B cell (primary cell): Measurements from ENCODE around the gene DDX21. TPM values are rescaled to one million over a fixed set of nuclear protein-coding genes. Genes with fewer than 3 reads are reported as not detected.

Experiments used
- ATAC-seq: fragments of 200-7000 bp; cut with Tn5 transposase; one replicate; pipeline ENCODE4 v1.10.0; 2021; ENCODE audit warnings: low read depth, mild to moderate bottlenecking, moderate number of reproducible peaks, moderate library complexity
- CTCF ChIA-PET: fragments of 350-600 bp; sonication (Branson Sonifier 250); formaldehyde crosslinking; loops from one replicate; lab custom pipeline; 2021; ENCODE audit warnings: antibody characterized with exemption, inconsistent platforms; lab: Charles Lee
- POLR2A ChIA-PET: fragments of 350-600 bp; sonication (Branson Sonifier 250); formaldehyde crosslinking; loops from one replicate; lab custom pipeline; 2021; ENCODE audit warnings: antibody characterized with exemption; lab: Charles Lee
- DNase-seq: peaks from one replicate; pipeline ENCODE4 v3.0.0; 2013
- H2AFZ ChIP-seq: 2 replicates; pipeline ENCODE4 v1.6.1; 2012; ENCODE audit warnings: mild to moderate bottlenecking, low read depth, low read length; ENCODE audit not compliant: insufficient read depth, poor library complexity, severe bottlenecking
- H3K27ac ChIP-seq, 2 donors: 1 replicate in 1 of 2; 2 replicates in 1 of 2; pipeline ENCODE4 v1.5.1; 2012 to 2013; ENCODE audit warnings: low read length in 2 of 2, mild to moderate bottlenecking in 2 of 2, moderate library complexity in 1 of 2
- H3K27me3 ChIP-seq, 4 experiments: fragments of 200-600 bp in 1 of 4; sonication (generic) in 1 of 4; replicated peaks in 1 of 4; 1 replicate in 2 of 4; 2 replicates in 2 of 4; pipeline versions ENCODE4 v1.6.1 to v1.7.0; 2013 to 2016; ENCODE audit warnings: low read length in 3 of 4, mild to moderate bottlenecking in 2 of 4, mixed read lengths in 1 of 4, moderate library complexity in 1 of 4; ENCODE audit not compliant: insufficient read depth in 4 of 4, control insufficient read depth in 3 of 4; ENCODE audit errors: control extremely low read depth in 1 of 4
- H3K36me3 ChIP-seq, 2 experiments: replicated peaks in 1 of 2; 1 replicate in 1 of 2; 2 replicates in 1 of 2; pipeline versions ENCODE4 v1.6.1 to v1.7.1; 2013; ENCODE audit warnings: low read length in 1 of 2; ENCODE audit not compliant: insufficient read depth in 2 of 2, control insufficient read depth in 1 of 2; ENCODE audit errors: control extremely low read depth in 1 of 2, extremely low read depth in 1 of 2
- H3K4me1 ChIP-seq, 2 donors: fragments of 200-600 bp in 1 of 2; sonication (generic) in 1 of 2; 1 replicate in 1 of 2; 2 replicates in 1 of 2; pipeline versions ENCODE4 v1.5.1 to v1.6.1; 2013 to 2017; ENCODE audit warnings: low read length in 2 of 2; ENCODE audit not compliant: control insufficient read depth in 2 of 2, insufficient read depth in 2 of 2
- H3K4me2 ChIP-seq: replicated peaks from 2 replicates; pipeline ENCODE3; 2012; ENCODE audit warnings: mild to moderate bottlenecking, low read depth, low read length; ENCODE audit not compliant: poor library complexity, severe bottlenecking
- H3K4me3 ChIP-seq, 5 experiments: fragments of 200-600 bp in 1 of 5; sonication (generic) in 1 of 5; 1 replicate in 3 of 5; 2 replicates in 2 of 5; pipeline versions ENCODE4 v1.5.1 to v1.7.0; 2011 to 2016; ENCODE audit warnings: low read length in 4 of 5, mild to moderate bottlenecking in 4 of 5, low read depth in 2 of 5, control low read depth in 1 of 5, moderate library complexity in 1 of 5; ENCODE audit not compliant: insufficient read depth in 1 of 5; ENCODE audit errors: control extremely low read depth in 1 of 5, extremely low read depth in 1 of 5
- H3K79me2 ChIP-seq: fragments of 200-600 bp; sonication (generic); one replicate; pipeline ENCODE4 v1.6.0; 2016; ENCODE audit warnings: low read length; ENCODE audit not compliant: control insufficient read depth, insufficient read depth
- H3K9ac ChIP-seq: fragments of 200-600 bp; sonication (generic); 2 replicates; pipeline ENCODE4 v1.6.1; 2017; ENCODE audit warnings: mild to moderate bottlenecking, low read length, moderate library complexity
- H3K9me3 ChIP-seq, 3 donors: one replicate each; pipeline versions ENCODE4 v1.6.1 to v1.7.1; 2013; ENCODE audit warnings: low read length in 2 of 3; ENCODE audit not compliant: control insufficient read depth in 2 of 3, insufficient read depth in 1 of 3; ENCODE audit errors: control extremely low read depth in 1 of 3
- H4K20me1 ChIP-seq: 2 replicates; pipeline ENCODE4 v1.6.0; 2012; ENCODE audit warnings: mild to moderate bottlenecking, low read length; ENCODE audit not compliant: insufficient read depth, control insufficient read depth, poor library complexity, severe bottlenecking
- H3K27ac Mint-ChIP-seq: one replicate; pipeline ENCODE4 v1.8.0; 2021; ENCODE audit warnings: mixed read lengths
- H3K27me3 Mint-ChIP-seq: one replicate; pipeline ENCODE4 v1.8.0; 2021; ENCODE audit warnings: mixed read lengths
- H3K4me1 Mint-ChIP-seq: one replicate; pipeline ENCODE4 v1.8.0; 2021; ENCODE audit warnings: mixed read lengths
- H3K4me3 Mint-ChIP-seq: one replicate; pipeline ENCODE4 v1.8.0; 2021; ENCODE audit warnings: mixed read lengths
- H3K9me3 Mint-ChIP-seq: one replicate; pipeline ENCODE4 v1.8.0; 2022; ENCODE audit warnings: mixed read lengths; ENCODE audit not compliant: insufficient read depth
- CTCF ChIP-seq: fragments of 200-600 bp; IDR thresholded peaks from one replicate; pipeline ENCODE4 v1.8.0; 2022; ENCODE audit warnings: antibody characterized with exemption, mild to moderate bottlenecking
- EZH2 ChIP-seq: IDR thresholded peaks from 2 replicates; pipeline ENCODE4 v1.6.1; 2012; ENCODE audit warnings: borderline replicate concordance, low read depth, mild to moderate bottlenecking, moderate library complexity, low read length; ENCODE audit not compliant: insufficient read depth, poor library complexity, severe bottlenecking
- WGBS: methylation state at CpG from one replicate; pipeline ENCODE4 v1.1.5; 2013; ENCODE audit warnings: missing lambda C conversion rate; ENCODE audit not compliant: insufficient coverage; 5-methylcytosine and 5-hydroxymethylcytosine counted together
- intact Hi-C: fragments of 100-400 bp; cut with micrococcal nuclease; formaldehyde crosslinking; loops from one replicate; pipeline ENCODE4 v1.10.0; 2022
- polyA plus RNA-seq: library from polyadenylated mRNA; depleted of rRNA; stranded (reverse); fragments of >200 nt; gene quantifications from 2 replicates; pipeline ENCODE4 v1.2.3, GENCODE V29; 2012
- small RNA-seq: library from RNA; depleted of rRNA; stranded (forward); fragments of <200 nt; gene quantifications from one replicate; pipeline ENCODE3, GENCODE V24; 2012; ENCODE audit warnings: low replicate concordance, low read depth; ENCODE audit not compliant: insufficient read length
- total RNA-seq, 2 donors: library from RNA; stranded (reverse); fragments of 120-200 nt in 1 of 2; gene quantifications; 1 replicate in 1 of 2; 2 replicates in 1 of 2; pipeline versions ENCODE4 v1.2.3 to v1.2.4, GENCODE V29; 2013 to 2022

The DDX21 gene
- total and polyA plus RNA-seq, 2 donors (not counting 1 experiment from before 2014, with no cell fraction given): 17.8 to 43.5 TPM

- H3K4me1 ChIP-seq: no peaks in the 10 kb centered on the region
- no peaks in the 10 kb centered on the region for H4K20me1 ChIP-seq
- ChIA-PET CTCF (no interaction called here), POLR2A (no interaction called here)
- no peak overlapping the region for H3K27ac ChIP-seq
- H3K9ac ChIP-seq: no peak overlapping the region
- no peak for TF ChIP-seq CTCF
- no peak for TF ChIP-seq EZH2
- no peaks in the 10 kb centered on the region for H3K9me3 ChIP-seq
- H3K4me1 Mint-ChIP-seq: no peaks in the 10 kb centered on the region
- DNase-seq (no peak), ATAC-seq (no peak)
- no peaks in the 10 kb centered on the region for H3K9me3 Mint-ChIP-seq
- no peak overlapping the region for H3K4me2 ChIP-seq
- peaks cover 7% of the 10 kb centered on the region for H3K27me3 Mint-ChIP-seq
- no peak overlapping the region for H3K4me3 ChIP-seq
- no peak overlapping the region for H2AFZ ChIP-seq
- intact Hi-C loops: no loop called here
- WGBS: no CpG with 5 or more reads among the region's 4 CpGs
- H3K4me3 Mint-ChIP-seq: no peak overlapping the region
- H3K79me2 ChIP-seq: no peaks in the 10 kb centered on the region
- H3K36me3 ChIP-seq: no peaks in the 10 kb centered on the region
- H3K27me3 ChIP-seq: no peaks in the 10 kb centered on the region
- H3K27ac Mint-ChIP-seq: no peak overlapping the region
Observed at GRCh38 chr10:69033256-69033655, 77.3 kb downstream of the DDX21 start.

Small RNA genes within 50 kb of the gene (small RNA-seq; reads per million reads assigned to genes)
- not detected for gene RNU6-571P

Other genes with a start within 250 kb of the DDX21 start
- 98.9 and 101 TPM in 2 replicates for gene CCAR1, start 234.9 kb upstream of the DDX21 start, total RNA-seq
- gene CCAR1, start 234.9 kb upstream of the DDX21 start, polyA plus RNA-seq: 26.3 and 42.1 TPM in 2 replicates
- 0.53 and 0.57 TPM in 2 replicates for gene STOX1, start 128.6 kb upstream of the DDX21 start, total RNA-seq
- gene STOX1, start 128.6 kb upstream of the DDX21 start, polyA plus RNA-seq: 0.07 and 0.81 TPM in 2 replicates
- gene DDX50, start 54.9 kb upstream of the DDX21 start, total RNA-seq: 38.6 and 39.3 TPM in 2 replicates
- 15.6 and 22.8 TPM in 2 replicates for gene DDX50, start 54.9 kb upstream of the DDX21 start, polyA plus RNA-seq
- 13.5 and 15.7 TPM in 2 replicates for gene KIFBP, start 32.6 kb downstream of the DDX21 start, total RNA-seq
- 4.1 and 5.2 TPM in 2 replicates for gene KIFBP, start 32.6 kb downstream of the DDX21 start, polyA plus RNA-seq
- gene SRGN, start 131.9 kb downstream of the DDX21 start, total RNA-seq: 47.3 and 49.9 TPM in 2 replicates
- 50.8 and 52.3 TPM in 2 replicates for gene SRGN, start 131.9 kb downstream of the DDX21 start, polyA plus RNA-seq
- gene VPS26A, start 168.0 kb downstream of the DDX21 start, total RNA-seq: 29.9 and 35.3 TPM in 2 replicates
- 5.0 and 9.4 TPM in 2 replicates for gene VPS26A, start 168.0 kb downstream of the DDX21 start, polyA plus RNA-seq
- 37.1 and 40.4 TPM in 2 replicates for gene SUPV3L1, start 224.1 kb downstream of the DDX21 start, total RNA-seq
- gene SUPV3L1, start 224.1 kb downstream of the DDX21 start, polyA plus RNA-seq: 33.6 and 57.0 TPM in 2 replicates